Renal pelvis (tissue), 4 donors: Measurements from ENCODE around the gene SLC12A5. TPM values are rescaled to one million over a fixed set of nuclear protein-coding genes. Genes with fewer than 3 reads are reported as not detected.
"Not testable (repeated sequence)": the region's sequence is repeated elsewhere in the genome, so short reads cannot be mapped to it uniquely, and the experiment has no call there.

Experiments
- DNase-seq: peaks from one replicate; pipeline ENCODE4 v3.0.0-alpha.2; 2013
- polyA plus RNA-seq, 3 donors: library from polyadenylated mRNA; unstranded; fragments of 120-200 nt; gene quantifications; one replicate each; pipeline ENCODE4 v1.2.1, GENCODE V29; 2013; ENCODE audit not compliant: insufficient read length in 3 of 3

The SLC12A5 gene
- polyA plus RNA-seq, 3 donors: 2.3 to 3.4 (median 3.0) TPM

- DNase-seq: no peak
Measured at GRCh38 chr20:46074006-46074405, 45.0 kb downstream of the SLC12A5 start.

- DNase-seq: no peak
Measured at GRCh38 chr20:46076806-46077205, 47.8 kb downstream of the SLC12A5 start.

- DNase-seq: no peak
Measured at GRCh38 chr20:46077642-46078305, 48.8 kb downstream of the SLC12A5 start.

GRCh38 chr20:46078954-46079353 is 49.9 kb downstream of the SLC12A5 start:
- DNase-seq: no peak

GRCh38 chr20:46081074-46081473 is 52.1 kb downstream of the SLC12A5 start:
- DNase-seq: no peak

GRCh38 chr20:46083101-46083500 is 54.1 kb downstream of the SLC12A5 start:
- no peak for DNase-seq

- DNase-seq: no peak
Measured at GRCh38 chr20:46083531-46084061, 54.6 kb downstream of the SLC12A5 start.

GRCh38 chr20:46084805-46085178 is 55.8 kb downstream of the SLC12A5 start:
- DNase-seq: no peak

- no peak for DNase-seq
Measured at GRCh38 chr20:46085179-46085851, 56.3 kb downstream of the SLC12A5 start.

- DNase-seq: no peak
Measured at GRCh38 chr20:46087161-46087560, 58.1 kb downstream of the SLC12A5 start.

GRCh38 chr20:46088409-46089166 is 59.6 kb downstream of the SLC12A5 start:
- DNase-seq: peak; percentile 15

- DNase-seq: no peak
Measured at GRCh38 chr20:46089167-46089416, 60.1 kb downstream of the SLC12A5 start.

- peak; percentile 96 for DNase-seq
Measured at GRCh38 chr20:46089417-46090388, 60.7 kb downstream of the SLC12A5 start, which contains the start of gene NCOA5. NCOA5 (minus strand) TSS chr20:46089962; CDS start chr20:46079424, 10,538 bp downstream.

GRCh38 chr20:46091622-46092535 is 62.9 kb downstream of the SLC12A5 start:
- DNase-seq: not testable (repeated sequence)

GRCh38 chr20:46093531-46093930 is 64.5 kb downstream of the SLC12A5 start:
- no peak for DNase-seq

GRCh38 chr20:46099491-46100287 is 70.7 kb downstream of the SLC12A5 start:
- no peak for DNase-seq

- DNase-seq: not testable (repeated sequence)
Measured at GRCh38 chr20:46100444-46100843, 71.4 kb downstream of the SLC12A5 start.

- DNase-seq: no peak
Measured at GRCh38 chr20:46100988-46101387, 72.0 kb downstream of the SLC12A5 start.

GRCh38 chr20:46101957-46102356 is 72.9 kb downstream of the SLC12A5 start:
- no peak for DNase-seq

GRCh38 chr20:46102940-46103339 is 73.9 kb downstream of the SLC12A5 start:
- no peak for DNase-seq
